Upper lobe of left lung (tissue), 4 donors: ENCODE results near the gene LCE7A.

Experiments
- CTCF ChIP-seq, 6 experiments: fragments of 450-650 bp in 4 of 6; fragments of 200-600 bp in 2 of 6; sonication (generic) in 2 of 6; IDR thresholded peaks; one replicate each; pipeline ENCODE4 v1.5.1; 2016 to 2019; ENCODE audit warnings: antibody characterized with exemption in 6 of 6
- EP300 ChIP-seq, 4 donors: sonication (generic); formaldehyde crosslinking; IDR thresholded peaks; one replicate each; pipeline ENCODE4 v1.5.1; 2017; ENCODE audit warnings: antibody characterized with exemption in 4 of 4, control low read depth in 2 of 4

- no peak for TF ChIP-seq EP300 (IDR thresholded peaks at IDR 0.05)
- no peak for TF ChIP-seq CTCF (IDR thresholded peaks at IDR 0.05)
Measured at GRCh38 chr1:152886758-152887409, 27.1 kb downstream of the LCE7A start.
